ENCODE measurements around the gene DECR2. TPM values are rescaled to one million over a fixed set of nuclear protein-coding genes. Genes with fewer than 3 reads are reported as not detected.
A peak's percentile ranks its signal among the peaks of the same experiment; 100 is the strongest.

The DECR2 gene
- total and polyA plus RNA-seq, 2 of the 4 experiments (the other 2 are of a cell fraction), result 3.9 to 26.7 TPM

DNA sequence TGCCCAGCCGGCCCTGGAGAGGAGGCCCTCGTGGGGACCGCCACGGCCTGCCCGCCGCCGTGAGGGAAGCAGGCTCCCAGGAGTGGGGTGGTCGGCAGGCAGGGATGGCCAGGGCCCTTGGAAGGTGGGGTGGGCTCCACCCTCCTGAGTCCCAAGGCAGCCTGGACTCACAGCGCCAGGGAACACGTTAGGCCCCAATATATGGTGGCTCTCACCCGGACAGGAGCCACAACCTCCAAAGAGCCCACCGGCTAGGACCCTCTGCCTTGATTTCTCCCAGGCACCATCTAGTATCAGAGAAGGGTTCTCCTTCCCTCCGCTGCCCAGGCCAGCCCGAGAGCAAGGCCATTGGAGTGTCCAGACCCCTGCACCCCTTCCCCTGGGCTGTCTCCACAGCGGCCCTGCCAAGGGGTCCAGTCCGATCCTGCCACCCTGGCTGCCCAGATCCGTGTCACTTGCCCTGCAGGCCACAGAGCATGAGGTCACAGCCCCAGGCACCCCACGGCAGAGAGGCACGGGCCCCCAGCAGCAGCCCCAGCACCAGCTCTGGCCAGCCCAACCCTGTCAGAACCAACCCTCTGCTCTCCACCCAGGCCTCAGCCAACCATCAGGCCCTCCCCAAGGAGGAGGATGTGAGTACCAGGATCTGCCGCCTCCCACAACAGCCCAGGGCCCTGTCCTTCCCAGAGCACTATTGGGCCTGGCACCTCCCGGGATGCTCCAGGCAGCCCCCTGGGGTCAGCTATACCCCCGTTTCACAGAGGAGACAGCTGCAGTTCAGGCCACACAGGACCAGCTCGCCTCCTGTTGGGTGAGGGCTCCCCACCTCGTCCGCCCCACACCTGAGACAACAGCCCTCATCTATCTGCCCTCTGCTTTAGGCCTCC is 48.0 kb upstream of the DECR2 start:
- H4K5ac ChIP-seq (ENCODE audit: low read depth, low read length), result peak overlapping the region; percentile 72
- H2AFZ ChIP-seq (replicated peaks; ENCODE audit: low read length, poor library complexity), result peak overlapping the region; percentile 98
- no peak overlapping the region for H2BK15ac ChIP-seq (ENCODE audit: low read depth, low read length)
- no peak overlapping the region for H2BK20ac ChIP-seq (ENCODE audit: low read depth, low read length)
- peaks cover 5% of the 10 kb centered on the region; the same call in 1 of the 2 replicates for H3K4me1 ChIP-seq (ENCODE audit: control insufficient read depth, insufficient read depth, low read length)
- H2AK5ac ChIP-seq (ENCODE audit: low read depth, low read length), result no peak overlapping the region; the same call in 1 of the 2 replicates
- H3K27me3 ChIP-seq (ENCODE audit: control insufficient read depth, insufficient read depth, low read length), result no peaks in the 10 kb centered on the region
- BruUV-seq (replicated peaks), result no TSS peak
- H4K20me1 ChIP-seq (ENCODE audit: insufficient read depth, low read length), result peaks cover 15% of the 10 kb centered on the region
- H3K9ac ChIP-seq (ENCODE audit: low read depth, low read length), result peak overlapping the region; percentile 19; the same call in 1 of the 2 replicates
- peak overlapping the region; percentile 11 for H2BK5ac ChIP-seq (ENCODE audit: low read depth, low read length, poor library complexity, severe bottlenecking)
- H3K9me1 ChIP-seq (ENCODE audit: insufficient read depth, low read length), result peaks cover 8% of the 10 kb centered on the region
- TF ChIP-seq, protein P1, sequence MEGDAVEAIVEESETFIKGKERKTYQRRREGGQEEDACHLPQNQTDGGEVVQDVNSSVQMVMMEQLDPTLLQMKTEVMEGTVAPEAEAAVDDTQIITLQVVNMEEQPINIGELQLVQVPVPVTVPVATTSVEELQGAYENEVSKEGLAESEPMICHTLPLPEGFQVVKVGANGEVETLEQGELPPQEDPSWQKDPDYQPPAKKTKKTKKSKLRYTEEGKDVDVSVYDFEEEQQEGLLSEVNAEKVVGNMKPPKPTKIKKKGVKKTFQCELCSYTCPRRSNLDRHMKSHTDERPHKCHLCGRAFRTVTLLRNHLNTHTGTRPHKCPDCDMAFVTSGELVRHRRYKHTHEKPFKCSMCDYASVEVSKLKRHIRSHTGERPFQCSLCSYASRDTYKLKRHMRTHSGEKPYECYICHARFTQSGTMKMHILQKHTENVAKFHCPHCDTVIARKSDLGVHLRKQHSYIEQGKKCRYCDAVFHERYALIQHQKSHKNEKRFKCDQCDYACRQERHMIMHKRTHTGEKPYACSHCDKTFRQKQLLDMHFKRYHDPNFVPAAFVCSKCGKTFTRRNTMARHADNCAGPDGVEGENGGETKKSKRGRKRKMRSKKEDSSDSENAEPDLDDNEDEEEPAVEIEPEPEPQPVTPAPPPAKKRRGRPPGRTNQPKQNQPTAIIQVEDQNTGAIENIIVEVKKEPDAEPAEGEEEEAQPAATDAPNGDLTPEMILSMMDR (conservative IDR thresholded peaks at IDR 0.05; ENCODE audit: low read depth, low read length), result no peak
- no peaks in the 10 kb centered on the region for H3K9me3 ChIP-seq (ENCODE audit: control insufficient read depth, insufficient read depth, low read length)
- peak overlapping the region; percentile 52 for H3K4me3 ChIP-seq (ENCODE audit: insufficient read depth, low read depth, low read length)
- no peak overlapping the region for H3K56ac ChIP-seq (ENCODE audit: extremely low read depth, insufficient read depth, low read length)
- H3K27ac ChIP-seq (ENCODE audit: insufficient read depth, low read length), result peak overlapping the region; percentile 7; the same call in 1 of the 2 replicates
- H3K4ac ChIP-seq (ENCODE audit: low read depth, low read length), result 0 out of 2 replicates have a peak overlapping the region, but pooled peaks have one; percentile 47
- peak overlapping the region in 1 of 2 experiments; percentile 63; a peak in 2 of 4 replicates for H4K8ac ChIP-seq (ENCODE audit: low read depth in 2 of 2, low read length in 2 of 2)
- dilution Hi-C loops (cut with HindIII; ENCODE audit: low sequenced_read_pairs, unreplicated experiment), result no loop called here
- no peak overlapping the region; the same call in 1 of the 2 replicates for H3K14ac ChIP-seq (replicated peaks; ENCODE audit: low read depth, low read length)
- 0 out of 2 replicates have a peak overlapping the region, but pooled peaks have one; percentile 12 for H4K91ac ChIP-seq (ENCODE audit: insufficient read depth, low read depth, low read length)
- H3K79me1 ChIP-seq (ENCODE audit: low read depth in 1 of 2, low read length in 2 of 2), result peaks cover 26 to 30% of the 10 kb centered on the region in 2 experiments
- no peak overlapping the region for H2BK120ac ChIP-seq (ENCODE audit: low read depth, low read length)
- 66% methylated on average over 7 of the region's 25 CpGs; no CpG with 5 or more reads in 1 of the 2 experiments for WGBS, 2 experiments (ENCODE audit: extremely low coverage in 2 of 2, insufficient read length in 1 of 2)
- no peak overlapping the region for H3K18ac ChIP-seq (ENCODE audit: low read depth, low read length)
- H3K23ac ChIP-seq (ENCODE audit: low read depth, low read length), result no peak overlapping the region
- H2AK9ac ChIP-seq (replicated peaks; ENCODE audit: low read depth, low read length, poor library complexity), result peak overlapping the region; percentile 81
- peak overlapping the region; percentile 73 for H3K4me2 ChIP-seq (ENCODE audit: low read depth, low read length)
- ATAC-seq (ENCODE audit: low read depth) (no peak), DNase-seq (no peak)
- peaks cover 3% of the 10 kb centered on the region; the same call in 1 of the 2 replicates for H3K36me3 ChIP-seq (ENCODE audit: control insufficient read depth, insufficient read depth, low read length)
- intact Hi-C loops (cut with micrococcal nuclease), result loop anchor here (2.0 kb wide), 1 partner anchor 119 kb away; the partner anchor contains the start of gene FAM234A
- ChIA-PET POLR2A (ENCODE audit: unreplicated experiment) (interaction anchor here (0.6 kb wide), 1 partner anchor 35 kb away, joined by 4 read pairs; no protein-coding TSS in a partner anchor), CTCF (no interaction called here)
- in situ Hi-C loops (cut with MboI; ENCODE audit: low sequenced_read_pairs), result no loop called here

Data from IMR-90 (cell line).